Fibroblast of skin of left biceps (primary cell): ENCODE data around the gene FAM163B.

Experiments
- DNase-seq, 2 experiments: peaks; one replicate each; pipeline ENCODE4 v3.0.0-alpha.2; 2013; ENCODE audit warnings: low read depth in 2 of 2

FAM163B gene

GRCh38 chr9:133582501-133583045 lies 26.6 kb downstream of the FAM163B start:
- no peak for DNase-seq

DNA sequence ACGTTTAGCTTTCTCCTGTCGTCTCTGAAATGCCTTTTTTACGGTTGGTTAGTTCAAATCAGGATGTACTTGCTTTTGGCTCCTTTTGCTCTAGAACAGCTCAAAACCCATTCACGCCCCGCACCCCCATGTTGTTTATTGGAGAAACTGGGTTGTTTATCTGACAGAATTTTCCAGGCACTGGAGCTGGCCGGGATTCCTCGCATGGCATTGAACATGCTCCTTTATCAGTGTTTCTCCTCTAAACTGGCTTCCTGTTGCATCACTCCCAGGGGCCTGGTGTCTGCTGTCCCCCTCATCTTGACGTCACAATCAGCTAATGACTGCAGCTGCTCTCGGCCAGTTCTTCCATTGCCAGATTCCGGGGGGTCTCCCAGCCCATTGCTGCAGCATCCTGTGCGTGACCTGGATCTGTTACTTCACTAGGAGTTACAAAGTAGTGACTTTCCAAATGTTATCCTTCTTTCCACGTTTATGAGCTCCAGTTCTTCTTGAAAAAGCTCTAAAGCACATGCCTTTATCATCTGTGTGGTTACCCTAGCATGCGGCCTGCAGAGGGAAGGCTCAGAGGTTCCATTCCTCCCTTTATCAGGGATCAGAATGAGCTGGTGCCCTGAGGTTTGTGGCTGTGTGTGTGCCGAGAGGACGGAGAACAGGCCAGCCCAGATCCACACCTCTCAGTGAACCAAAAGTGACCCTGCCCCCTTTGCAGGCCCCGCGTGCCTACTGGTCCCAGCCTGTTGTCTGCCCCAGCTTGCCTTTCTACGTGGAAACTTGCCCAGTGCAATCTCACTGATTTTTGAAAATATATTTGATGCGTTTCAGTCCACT lies 27.5 kb downstream of the FAM163B start:
- no peak for DNase-seq

- no peak for DNase-seq
These were observed 28.2 kb downstream of the FAM163B start for GRCh38 chr9:133581011-133581410.

GRCh38 chr9:133580419-133580738 lies 28.8 kb downstream of the FAM163B start:
- DNase-seq, result no peak

DNA sequence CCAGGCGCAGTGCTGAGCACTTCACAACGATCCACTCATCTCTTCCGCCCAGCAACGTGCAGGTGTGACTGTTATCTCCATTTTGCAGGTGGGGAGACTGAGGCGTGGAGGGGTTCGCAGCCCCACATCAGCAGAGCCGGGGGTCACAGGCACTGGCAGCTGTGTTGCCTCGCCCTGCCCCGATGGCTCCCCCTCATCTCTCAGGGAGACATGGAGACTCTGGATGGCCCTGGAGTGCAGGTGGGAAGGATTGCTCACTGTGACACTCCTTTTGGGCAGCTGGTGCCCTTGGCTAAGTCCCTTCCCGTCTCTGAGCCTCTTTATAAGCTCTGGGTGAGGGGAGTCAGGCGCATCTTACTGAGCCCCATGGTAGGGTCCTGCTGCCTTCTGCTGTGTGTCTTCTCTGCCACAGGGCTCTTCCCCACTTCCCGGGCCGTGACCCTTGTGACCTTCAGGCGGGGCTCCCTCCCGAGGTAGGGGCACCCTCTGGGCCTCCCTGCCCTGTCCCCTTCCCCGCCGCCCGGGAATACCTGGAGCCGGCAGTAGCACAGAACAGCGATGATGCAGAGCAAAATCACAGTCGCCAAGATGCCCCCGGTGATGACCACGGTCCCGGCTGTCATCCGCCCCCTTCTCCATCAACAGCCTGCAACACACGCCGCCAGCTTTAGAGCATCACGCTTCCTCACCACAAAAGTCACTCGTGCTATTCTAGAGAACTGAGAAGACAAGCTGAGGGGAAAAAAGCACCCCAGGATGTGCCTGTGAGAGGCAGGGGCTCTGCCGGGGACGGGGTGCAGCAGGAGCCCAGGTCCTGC lies 29.4 kb downstream of the FAM163B start:
- DNase-seq, result no peak

GRCh38 chr9:133578524-133579441 lies 30.4 kb downstream of the FAM163B start:
- DNase-seq, result no peak

- DNase-seq, result no peak
These were observed 31.5 kb downstream of the FAM163B start for GRCh38 chr9:133577737-133578112.

GRCh38 chr9:133576875-133577736 lies 32.1 kb downstream of the FAM163B start:
- no peak for DNase-seq

- no peak for DNase-seq
These were observed 32.9 kb downstream of the FAM163B start for GRCh38 chr9:133576031-133576874.

- no peak for DNase-seq
These were observed 33.8 kb downstream of the FAM163B start for GRCh38 chr9:133575186-133576030.

DNA sequence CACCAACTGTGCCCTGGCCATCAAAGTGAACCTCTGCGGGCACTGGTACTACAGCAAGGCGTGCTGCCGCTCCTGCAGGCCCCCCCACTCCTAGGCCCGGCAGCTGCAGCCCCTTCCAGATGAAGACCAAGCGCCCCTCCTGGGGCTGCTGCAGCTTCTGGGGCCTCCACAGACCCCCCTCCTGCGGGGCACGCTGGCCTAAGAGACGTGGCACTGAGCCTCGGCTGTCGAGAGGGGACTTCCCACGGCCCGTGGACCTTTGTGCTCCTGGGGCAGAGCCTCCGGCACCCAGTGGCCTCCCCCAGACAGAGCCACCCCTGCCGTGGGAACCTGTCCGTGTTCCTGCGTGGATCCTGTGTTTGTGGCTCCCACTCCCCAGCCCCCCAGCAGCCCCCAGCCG lies 34.4 kb downstream of the FAM163B start:
- DNase-seq, result no peak

DNA sequence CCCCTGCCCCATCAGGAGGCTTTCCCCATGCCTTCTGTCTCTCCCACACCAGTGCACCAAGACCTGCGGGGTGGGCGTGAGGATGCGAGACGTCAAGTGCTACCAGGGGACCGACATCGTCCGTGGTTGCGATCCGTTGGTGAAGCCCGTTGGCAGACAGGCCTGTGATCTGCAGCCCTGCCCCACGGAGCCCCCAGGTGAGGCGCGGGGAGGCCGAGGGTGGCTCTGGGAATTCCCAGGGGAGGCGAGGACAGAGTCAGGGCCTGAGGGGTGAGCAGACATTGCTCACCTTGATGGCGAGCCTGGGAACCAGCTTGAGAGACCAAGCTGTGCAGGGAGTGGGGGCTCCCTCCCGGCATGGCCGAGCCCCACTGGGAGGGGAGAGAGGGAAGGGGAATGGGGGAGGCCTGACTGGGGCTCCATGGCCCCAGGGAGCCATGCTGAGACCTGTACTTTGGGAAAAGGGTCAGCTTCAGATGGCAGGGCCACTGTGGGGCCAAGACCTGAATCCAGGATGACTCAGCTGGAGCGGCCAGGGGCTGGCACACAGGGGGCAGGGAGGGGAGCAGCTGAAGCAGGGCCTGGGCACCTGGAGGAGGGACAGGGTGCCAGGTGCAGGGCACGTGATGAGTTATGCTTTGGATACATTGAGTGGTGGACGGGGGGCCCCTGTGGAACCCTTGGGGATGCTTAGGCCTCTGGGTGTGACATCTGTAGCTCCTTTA lies 35.2 kb downstream of the FAM163B start:
- no peak for DNase-seq

DNA sequence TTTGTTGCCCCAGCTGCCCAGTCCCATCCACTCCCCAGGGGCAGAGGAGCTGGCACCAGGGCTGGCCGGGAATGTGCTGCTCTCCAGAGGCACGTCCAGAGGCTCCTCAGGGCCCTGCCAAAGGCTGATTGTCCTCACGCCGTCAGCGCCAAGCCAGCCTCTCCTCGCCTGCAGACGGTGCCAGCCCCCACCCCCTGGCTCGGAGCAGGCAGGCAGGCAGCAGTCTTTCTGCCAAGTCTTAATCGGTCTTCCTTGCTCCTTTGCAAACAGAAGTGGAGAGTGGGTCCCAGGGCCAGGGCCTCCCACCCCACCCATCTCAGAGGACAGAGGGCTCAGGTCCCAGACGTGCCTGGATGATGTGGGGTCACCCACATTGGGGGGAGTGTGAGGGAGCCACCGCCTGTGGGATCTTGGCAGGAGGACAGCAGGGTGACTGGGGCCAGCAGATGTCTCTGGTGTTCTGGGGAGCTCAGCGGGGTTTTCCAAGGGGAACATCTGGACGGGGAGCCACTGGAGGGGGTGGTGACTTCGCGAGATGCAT lies 36.3 kb downstream of the FAM163B start:
- no peak for DNase-seq

DNA sequence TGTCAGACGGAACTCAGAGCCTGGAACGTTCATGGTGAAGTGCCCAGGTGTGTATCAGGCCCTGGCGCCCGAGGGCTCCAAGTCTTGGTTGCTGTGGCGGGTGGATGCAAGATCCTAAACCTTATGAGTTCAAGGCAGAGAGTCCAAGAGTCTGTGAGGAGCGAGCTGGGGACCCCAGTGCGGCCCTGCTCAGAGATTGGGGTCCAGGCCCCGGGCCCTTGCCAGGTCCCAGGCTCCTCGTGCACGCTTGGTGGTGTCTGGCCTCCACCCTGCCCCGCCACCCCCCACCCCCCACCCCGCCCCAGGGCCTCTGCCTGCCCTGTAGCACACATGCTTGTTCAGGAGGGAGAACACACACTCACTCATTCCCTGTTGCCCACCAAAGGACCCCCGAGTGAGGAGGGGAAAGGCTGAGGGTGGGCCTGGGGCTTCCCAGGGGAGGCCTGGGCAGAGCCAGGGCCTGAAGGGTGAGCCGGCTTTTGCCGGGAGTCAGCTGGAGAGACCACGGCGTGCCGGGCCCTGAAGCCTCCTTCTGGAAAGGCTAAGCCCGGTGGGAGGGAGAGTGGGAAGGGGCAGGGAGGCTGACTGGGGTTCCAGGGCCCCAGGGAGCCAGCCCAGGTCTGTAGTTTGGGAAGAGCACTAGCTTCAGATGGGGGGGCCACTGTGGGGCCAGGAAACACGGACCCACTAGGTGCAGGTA lies 37.1 kb downstream of the FAM163B start:
- no peak for DNase-seq

DNA sequence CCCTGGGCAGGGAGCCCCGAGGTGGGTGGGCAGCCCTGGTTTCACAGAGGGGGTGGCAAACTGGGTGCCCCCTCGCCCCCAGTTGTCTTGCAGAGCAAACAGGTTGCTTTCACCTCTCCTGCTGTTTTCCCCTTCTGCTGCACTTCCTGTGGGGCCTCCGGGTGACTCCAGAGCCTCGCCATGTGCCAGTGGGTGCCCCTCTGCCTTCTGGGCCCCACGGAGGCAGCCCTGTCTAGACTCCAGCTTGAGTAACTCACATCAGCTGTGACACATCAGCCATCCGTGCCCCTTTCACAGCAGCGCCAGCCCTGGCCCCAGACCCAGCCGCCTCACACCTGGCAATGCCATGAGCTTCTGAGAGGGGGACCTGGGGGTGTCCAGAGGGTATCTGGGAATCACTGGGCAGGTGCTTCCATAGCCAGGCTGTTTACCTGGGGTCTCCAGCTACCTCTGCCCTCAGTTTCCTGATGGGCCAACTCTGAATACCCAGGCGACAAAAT lies 37.7 kb downstream of the FAM163B start:
- DNase-seq, result no peak

- DNase-seq, result no peak
These were observed 38.5 kb downstream of the FAM163B start for GRCh38 chr9:133570691-133571080.
